Occipital lobe (tissue), 2 donors: Measurements from ENCODE around the gene ANKRD11. TPM values are rescaled to one million over a fixed set of nuclear protein-coding genes. Genes with fewer than 3 reads are reported as not detected.

Source experiments
- DNase-seq: peaks from one replicate; lab custom pipeline; 2025; lab: John Stamatoyannopoulos, UW
- total RNA-seq: library from RNA; depleted of rRNA; stranded (reverse); fragments of >200 nt; gene quantifications from one replicate; pipeline ENCODE4 v1.2.3, GENCODE V29; 2014

ANKRD11 gene
- total RNA-seq, 1 donor from 2014 or later: 27.5 TPM

DNA sequence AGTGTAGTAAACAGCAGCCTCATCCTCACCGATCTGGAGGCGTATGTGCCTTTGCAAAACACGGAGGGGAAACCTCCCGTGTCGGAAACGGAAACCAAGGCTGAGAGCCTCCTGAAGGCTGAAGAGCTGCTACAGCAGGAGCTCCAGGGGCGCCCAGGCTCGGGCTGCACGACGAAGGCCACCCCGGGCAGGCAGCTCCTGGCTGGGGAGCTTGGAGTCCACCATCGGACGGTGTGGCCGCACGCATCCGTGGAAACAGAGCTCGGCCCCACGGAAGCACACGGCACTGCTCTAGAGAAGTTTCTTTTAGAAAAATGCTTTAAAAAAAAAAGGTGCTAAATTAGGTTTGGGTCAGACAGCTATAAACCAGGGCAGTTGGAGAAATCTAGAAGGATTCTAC lies 201.4 kb downstream of the ANKRD11 start:
- no peak for DNase-seq

DNA sequence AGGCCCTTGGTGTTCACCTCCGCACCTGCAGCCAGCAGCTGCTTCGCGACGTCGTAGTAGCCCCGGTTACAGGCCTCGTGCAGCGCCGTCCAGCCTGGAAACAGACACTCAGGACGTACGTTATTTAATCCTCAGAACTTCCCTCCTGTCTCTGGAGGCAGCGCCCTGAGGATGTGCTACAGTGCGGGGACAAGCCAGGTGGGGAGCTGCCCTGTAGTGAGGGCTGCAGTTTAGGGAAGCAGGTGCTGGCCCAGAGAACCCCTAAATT lies 201.8 kb downstream of the ANKRD11 start:
- DNase-seq: no peak

DNA sequence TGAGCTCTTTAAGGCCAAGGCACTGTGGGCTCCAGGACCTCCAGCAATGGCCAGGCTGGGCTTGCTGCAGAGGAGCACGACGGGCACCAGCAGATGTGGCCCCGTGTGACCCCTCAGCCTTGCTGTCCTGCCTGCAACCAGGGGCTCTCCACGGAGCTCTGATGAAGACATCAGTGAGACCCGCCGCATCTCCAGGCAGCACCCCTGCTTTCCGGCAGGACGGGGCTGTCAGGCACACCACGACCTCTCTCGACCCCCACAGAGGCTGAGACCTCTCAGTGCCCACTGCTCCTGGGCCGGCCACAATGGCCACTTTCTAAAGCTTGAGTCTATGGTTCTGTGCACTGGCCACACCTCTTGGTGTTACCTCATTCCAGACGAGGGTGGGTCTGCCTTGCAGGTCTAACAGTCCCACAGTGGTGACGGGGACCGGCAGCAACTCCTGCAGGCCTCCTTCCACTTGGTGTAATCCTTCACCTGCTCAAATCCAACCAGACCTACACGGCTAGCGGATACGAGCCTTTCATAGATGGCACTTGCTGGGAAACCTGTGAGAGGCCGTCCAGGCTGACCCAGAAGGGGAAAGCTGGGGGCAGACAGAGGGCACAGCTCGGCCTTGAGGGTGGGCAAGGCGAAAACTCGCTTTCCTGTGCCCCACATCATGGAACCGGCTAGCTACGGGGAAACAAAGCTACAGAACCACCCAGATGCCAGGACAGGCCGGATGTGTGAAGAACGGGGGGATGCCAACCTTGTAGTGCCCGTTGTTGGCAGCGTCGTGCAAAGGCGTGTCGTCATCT lies 202.4 kb downstream of the ANKRD11 start:
- DNase-seq: no peak

DNA sequence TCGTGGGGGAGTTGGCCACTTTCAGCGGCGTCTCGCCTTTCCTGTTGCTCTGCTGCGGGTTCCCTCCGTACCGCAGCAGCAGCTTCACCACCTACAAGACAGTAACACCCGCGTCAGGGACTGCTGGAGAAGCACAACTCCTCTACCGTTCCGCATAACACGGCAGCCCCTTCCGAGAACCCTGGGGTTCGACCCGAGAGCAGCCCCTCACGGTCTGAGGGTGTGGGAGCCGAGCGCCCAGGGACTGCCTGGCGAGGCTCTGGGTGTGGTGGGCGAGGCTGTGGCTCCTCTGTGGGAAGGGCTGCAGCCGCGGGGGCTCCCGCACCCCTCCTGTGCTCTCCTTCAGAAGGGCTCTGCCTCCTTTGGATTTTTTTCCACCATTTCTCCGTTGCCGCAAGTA lies 204.3 kb downstream of the ANKRD11 start:
- no peak for DNase-seq

DNA sequence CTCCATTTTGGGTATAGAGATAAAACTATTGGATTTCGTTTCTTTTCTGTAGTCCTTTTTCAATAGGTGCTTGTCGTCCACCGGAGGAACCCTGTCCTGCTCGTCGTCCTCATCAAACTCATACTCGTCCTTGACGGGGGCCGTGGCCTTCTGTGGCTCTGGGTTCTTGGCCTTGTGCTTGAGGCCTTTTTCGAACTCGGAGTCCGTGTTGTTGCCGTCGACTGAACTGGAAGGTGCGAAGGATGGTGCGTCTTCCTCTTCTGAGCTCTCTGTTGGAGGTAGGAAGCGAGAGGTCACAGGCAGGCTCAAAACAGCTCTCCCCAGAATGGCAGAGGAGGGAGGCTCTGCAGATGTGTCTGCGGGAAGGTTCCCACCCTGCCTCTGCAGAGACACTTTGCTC lies 205.0 kb downstream of the ANKRD11 start:
- no peak for DNase-seq

DNA sequence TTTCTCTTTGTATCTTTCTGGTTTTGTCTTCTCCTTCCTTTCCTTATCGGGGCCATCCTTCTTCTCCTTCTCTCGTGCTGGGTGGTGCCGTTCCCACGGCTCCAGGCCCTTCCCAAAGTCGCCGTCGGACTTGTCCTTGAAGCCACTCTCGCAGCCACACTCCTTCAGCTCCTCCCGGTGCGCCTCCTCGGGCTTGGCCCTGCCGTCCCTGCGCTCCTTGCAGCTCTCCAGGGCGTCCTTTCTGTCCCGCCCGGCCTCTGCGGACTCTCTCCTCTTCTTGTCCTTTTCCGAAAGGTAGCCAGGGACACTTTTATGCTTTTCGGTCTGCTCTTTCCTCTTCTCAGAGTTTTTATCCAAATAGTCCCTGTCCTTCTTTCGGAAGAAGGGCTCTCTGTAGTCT lies 206.9 kb downstream of the ANKRD11 start:
- no peak for DNase-seq

DNA sequence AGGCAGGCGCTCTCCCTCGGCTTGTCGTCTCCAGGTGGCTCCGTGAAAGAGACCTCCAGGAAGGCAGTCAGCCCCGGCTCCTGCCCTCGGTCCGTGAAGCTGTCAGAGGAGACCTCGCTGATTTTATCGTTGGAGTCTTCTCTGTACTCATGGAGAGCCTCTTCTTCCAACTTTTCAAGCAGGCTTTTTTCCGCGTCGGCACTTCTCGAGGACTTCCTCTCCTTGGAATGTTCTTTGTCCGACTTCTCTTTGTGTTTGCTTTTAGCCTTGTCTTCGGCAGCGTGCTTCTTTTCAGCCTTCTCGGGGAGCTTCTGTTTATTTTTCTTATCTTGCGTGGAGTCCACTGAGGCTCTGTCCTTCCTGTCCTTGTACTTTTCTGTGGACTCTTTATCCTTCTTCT lies 207.8 kb downstream of the ANKRD11 start:
- no peak for DNase-seq

DNA sequence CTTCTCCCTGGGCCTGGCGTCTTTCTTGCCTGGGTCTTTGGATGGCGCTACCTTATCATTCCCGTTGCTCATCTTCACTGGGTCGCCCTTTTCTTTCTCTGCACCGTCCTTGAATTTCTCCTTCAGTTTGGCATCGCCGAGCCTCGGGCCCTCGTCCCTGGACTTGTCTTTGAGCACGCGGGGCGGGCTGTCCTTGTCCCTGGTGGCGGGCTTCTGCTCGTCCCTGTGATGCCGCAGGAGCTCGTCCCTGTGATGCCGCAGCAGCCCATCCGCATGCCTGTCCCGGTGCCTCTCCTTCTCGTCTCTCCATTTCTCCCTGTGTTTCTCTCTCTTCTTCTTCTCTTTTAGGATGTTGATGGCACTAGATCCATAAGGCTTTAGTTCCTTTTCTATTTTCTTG lies 208.5 kb downstream of the ANKRD11 start:
- no peak for DNase-seq

DNA sequence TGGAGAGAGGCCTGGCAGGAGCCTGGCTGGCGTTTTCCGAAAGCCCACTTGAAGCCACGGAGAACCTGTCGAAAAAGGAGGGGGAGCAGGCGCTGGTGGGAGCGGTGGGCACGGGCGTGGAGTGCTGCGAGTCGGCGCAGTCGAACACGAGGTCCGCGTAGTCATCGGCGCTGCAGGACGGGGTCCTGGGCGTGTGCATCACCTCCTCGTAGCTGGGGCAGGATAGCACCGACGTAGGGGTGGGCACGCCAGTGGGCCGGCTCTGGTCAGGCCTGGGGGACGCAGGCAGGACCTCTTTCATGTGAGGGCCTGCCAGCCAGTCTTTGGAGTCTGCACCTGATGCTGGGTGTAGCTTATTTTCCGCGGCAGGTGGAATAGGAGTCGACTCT lies 209.2 kb downstream of the ANKRD11 start:
- no peak for DNase-seq

DNA sequence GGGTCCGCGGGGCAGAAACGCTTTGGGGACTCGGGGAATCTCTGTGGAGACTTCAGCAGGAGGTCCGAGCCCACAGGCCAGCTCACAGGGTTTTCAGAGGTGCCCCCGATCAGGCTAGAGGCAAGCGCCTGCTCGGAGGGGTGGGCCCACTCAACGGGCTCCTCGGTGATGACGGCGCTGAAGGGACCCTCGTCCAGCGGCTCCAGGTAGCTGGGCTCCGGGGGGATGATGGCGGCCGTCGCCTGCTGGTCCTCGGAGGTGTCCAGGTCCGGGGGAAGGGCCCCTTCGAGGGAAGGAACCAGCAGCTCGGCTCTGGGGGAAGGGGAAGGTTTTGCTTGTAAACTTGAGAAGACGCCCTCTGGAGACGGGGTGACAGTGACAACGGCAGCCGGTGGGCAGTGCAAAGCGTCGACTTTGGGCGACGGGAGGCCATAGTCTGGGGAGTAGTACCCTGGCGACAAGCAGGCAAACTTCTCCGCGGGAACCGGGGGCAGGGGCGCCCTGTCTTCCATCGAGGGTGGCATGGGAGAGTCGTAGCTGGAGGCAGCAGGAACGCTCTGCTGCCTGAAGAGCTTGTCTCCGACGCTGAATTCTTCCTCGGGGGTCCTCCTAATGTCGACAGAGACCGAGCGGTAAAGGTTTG lies 209.7 kb downstream of the ANKRD11 start:
- DNase-seq: no peak

DNA sequence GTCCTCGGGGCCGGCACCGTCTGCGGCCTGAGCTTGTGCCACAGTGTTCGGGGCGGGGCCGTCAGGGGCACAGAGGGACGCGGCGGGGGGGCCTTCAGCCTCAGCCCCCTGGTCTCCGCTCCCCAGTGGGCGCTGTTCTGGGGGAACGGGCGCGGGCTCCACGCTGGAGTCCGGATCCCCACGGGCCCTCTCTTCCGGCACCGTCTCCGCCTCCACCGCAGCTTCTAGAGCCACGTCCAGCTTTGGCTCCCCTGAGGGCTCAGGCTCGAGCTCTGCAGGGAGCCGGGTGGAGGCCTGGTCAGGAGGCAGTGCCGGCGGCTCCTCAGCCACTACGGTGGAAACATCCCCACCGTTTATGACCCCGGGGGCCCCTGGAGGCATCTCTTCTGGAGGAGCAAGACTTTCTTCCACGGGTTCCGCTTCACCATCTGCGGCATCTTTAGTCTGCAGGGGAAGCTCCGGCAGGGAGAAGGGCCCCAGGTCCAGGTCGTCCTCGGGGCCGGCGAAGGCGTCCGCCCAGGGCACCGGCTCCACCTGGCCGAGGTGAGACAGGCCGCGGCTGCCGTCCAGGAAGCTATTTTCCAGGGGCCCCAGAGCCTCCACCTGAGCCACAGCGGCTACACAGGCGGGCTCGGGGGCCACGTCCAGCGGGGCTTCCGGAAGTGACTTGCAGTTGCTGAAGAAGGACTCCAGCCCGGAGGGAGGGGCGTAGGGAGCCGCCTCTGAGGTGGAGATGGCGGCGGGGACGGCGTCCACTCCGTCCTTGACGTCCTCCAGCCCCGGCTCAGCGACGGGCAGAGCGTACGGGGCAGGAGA lies 210.5 kb downstream of the ANKRD11 start:
- no peak for DNase-seq

DNA sequence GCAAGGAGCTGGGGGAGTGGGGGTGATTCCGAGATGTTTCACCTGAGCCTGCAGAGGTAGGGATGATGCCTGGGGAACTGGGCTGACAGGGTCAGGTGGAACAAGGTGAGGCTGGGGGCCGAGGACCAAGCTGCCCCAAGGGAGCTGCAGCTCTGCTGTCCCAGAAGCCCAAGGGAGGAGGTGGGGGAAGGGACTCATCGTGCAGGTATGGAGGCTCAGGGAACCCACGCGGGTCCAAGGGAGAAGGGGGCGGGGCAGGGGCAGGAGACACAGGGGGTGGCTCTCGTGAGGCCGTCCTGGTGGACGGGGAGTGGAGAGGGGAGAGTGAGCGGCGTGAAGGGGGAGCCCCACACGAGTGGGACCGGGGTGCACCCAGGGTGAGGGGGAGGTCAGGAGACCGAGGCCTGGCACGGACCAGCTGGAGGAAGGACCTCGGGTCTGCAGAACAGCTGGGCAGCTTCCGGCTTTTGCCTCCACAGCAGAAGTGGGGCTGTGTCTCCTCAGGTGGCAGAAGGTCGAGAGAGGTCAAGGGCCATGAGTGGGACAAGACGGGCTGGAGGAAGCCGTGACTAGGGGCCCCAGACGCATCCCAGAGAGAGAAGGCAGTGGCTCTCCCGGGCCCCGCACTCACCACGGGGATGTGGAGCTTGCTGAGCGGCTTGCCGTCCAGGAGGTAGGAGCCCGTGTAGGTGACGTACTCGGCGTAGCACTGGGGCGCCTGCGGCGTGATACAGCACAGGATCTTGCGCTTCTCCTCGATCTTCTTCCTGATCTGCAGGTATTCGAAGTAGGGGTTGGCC lies 211.7 kb downstream of the ANKRD11 start:
- DNase-seq: no peak

DNA sequence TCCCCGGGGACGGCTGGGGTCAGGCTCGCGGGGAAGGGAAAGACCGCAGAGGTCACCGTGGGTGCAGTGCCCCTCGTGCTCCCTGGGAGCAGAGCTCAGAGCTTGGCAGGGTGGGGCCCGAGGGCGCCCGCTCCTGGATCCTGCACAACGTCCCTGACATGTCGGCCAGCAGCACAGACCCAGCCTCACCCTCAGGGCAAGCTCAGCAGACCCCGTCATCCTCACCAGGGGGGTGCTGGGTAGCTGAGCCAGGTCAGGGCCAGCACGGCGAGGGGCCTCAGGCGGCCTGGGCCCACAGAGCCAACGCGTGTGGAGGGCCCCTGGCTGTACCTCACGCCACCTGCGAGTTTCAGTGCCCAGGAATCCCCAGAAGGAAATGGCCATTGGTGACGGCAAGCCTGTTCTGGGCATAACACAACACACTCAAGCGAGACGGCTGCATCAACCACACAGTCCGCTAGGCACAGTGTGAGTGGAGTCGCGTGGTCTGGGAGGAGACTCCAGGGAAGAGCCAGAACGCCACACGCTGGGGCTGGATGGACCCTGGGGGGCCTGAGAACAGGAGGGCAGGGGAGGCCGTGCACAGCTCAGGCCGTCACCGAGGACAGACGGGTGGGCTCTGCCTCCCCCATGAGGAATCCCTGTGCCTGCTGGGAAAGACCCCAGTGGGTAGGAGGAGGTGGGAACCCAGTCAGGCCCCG lies 212.6 kb downstream of the ANKRD11 start:
- DNase-seq: no peak

DNA sequence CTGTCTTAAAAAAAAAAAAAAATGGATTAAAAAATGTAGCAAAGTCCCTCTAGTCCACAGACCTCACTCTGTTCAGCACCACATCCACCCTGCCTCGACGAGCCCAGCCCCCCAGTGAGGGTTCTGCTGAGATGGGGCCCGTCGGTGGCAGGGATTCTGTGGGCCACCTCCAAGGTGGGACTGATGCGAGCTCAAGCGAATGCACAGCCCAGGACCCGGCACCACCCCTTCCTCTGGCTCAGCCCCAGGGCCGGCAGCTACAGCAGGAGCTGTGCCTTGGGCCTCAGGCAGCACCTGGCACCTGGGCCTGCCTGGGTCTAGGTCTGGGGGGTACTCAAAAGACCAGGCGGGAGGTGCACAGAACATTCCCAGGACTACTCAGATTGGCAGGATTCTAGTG lies 213.3 kb downstream of the ANKRD11 start:
- DNase-seq: no peak

DNA sequence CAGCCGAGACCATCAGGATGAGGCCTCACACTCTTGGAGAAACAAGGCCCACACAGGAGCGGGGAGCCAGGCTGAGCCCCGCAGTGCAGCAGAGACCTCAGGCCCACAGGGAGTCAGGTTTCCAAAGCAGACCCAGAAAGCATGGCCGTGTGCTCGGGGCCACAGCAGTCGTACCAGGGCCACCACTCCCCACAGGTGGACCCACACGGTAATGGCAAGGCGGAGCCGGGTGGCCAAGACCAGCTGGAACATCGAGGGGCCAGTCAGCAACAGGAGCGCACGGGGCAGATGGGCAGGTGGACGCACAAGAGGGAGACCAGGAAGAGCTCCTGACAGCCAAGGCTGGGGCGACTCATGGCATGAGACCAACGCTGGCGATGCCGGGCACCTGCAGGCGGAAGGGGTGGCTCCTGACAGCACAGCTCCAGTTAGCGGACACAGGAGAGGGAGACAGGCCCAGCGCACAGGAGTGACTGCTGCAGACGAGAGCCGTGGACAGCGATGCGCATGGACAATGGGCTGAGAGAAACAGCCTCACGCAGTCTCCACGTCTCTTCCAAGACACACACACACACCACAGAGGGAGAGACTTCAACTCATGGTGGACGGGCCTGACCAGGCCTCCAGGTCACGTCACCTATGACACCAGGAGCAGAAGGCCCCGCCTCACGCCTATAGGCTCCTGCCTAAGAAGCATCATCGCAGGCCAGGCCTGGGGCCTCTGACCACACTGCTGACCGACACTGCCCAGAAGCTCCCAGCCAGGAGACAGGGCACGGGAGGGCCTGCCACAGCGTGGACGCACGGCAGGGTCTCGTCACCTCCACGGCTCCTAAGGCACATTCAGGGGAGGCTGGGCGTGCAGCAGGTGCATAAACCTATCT lies 214.3 kb downstream of the ANKRD11 start:
- DNase-seq: no peak

DNA sequence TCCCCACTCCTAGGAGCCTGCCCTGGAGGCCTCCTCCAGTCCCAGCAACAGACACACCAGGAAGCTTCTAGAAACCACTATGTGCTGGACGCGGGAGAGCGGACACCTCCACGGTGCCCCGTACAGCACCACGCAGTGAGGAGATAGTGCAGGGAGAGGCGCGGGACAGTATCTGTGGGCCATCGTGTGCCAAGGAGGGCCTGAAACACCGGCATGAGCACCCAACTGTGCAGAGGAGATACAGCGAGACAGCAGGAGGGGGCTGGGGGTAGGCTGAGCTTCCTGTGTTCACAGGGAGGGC lies 215.1 kb downstream of the ANKRD11 start:
- no peak for DNase-seq

DNA sequence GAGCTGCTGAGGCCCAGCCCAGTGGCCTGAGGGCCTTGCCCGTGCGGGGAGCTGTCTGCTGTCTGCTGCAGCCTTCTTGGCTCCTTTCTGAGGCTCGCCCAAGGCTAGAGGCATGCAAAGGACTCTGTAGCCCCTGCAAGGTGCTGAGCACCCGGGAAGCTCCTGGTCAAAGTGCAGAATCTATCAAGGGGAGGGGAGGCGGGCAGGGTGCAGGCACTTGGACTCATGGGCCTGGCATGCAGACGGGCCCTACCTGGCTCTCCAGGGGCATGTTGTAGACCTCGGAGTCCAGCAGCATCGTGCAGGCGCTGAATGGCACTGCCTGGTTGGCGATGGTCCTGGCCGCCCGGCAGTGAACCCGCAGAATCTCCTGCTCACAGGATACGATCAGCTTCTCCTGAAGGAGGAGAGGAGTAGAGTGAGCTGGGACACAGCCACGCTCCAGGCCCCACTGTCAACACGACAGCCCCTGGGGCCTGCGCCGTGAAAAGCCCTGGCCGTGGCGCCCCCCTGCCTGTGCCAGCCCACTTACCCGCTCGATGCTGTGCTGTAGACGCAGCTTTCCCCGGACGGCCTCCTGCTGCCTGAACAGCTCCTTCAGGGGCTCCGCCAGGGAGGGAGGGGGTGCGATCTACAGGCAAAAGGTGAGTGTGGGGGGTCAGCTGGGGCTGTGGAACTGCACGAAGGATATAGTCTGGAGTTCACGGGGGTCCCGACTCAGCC lies 215.6 kb downstream of the ANKRD11 start:
- DNase-seq: no peak

DNA sequence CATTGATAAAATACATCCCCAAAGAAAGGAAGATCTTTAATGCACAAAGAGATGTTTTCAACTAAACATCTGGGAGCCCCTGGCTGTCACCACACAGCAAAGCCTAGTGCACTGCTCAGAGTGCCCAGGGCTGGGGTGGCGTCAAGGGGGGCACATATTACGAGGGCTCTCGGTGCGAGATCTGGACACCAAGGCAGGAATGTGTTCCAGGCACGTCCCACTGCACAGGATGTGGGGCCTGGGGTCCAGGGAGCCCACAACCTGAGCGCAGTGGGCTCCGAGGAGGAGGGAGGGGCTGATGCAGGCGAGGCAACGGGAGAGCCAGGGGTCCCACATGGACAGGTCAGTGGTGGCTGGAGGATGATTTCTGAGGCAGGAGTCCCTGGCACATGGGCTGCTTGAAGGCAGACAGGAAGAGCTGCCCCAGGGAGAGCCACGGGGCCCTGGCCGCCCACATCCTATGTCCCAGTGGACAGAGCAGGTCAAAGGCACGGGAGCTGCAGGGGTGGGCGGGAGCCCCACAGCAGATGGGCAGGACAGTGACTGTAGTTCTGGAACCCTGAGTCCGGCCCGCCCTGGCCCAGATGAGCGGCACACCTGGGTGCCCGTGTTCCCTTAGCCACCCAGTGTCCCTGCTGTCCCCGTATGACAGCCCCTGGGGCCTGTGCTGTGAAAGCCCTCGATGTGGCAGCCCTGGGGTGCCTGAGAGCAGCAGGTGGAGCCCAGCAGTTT lies 216.5 kb downstream of the ANKRD11 start:
- no peak for DNase-seq

DNA sequence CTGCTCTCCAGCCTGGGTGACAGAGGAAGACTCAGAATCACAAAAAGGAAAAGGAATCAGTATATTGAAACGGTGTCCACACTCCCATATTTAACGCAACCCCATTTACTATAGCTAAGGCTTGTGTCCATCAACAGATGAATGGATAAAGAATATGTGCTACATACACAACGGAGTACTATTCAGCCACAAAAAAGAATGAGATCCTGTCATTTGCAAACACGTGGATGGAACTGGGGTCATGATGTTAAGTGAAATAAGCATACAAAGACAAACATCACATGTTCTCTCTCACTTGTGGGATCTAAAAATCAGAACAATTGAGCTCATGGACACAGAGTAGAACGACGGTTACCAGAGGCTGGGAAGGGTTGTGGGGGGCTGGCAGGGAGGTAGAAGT lies 217.7 kb downstream of the ANKRD11 start:
- no peak for DNase-seq
